ENCODE measurements around the gene P2RY2. TPM values are rescaled to one million over a fixed set of nuclear protein-coding genes. Genes with fewer than 3 reads are reported as not detected.

P2RY2 gene
- total and polyA plus RNA-seq, 9 of the 15 experiments (the other 6 are each of a cell fraction or from before 2014, with no cell fraction given) = not detected

DNA sequence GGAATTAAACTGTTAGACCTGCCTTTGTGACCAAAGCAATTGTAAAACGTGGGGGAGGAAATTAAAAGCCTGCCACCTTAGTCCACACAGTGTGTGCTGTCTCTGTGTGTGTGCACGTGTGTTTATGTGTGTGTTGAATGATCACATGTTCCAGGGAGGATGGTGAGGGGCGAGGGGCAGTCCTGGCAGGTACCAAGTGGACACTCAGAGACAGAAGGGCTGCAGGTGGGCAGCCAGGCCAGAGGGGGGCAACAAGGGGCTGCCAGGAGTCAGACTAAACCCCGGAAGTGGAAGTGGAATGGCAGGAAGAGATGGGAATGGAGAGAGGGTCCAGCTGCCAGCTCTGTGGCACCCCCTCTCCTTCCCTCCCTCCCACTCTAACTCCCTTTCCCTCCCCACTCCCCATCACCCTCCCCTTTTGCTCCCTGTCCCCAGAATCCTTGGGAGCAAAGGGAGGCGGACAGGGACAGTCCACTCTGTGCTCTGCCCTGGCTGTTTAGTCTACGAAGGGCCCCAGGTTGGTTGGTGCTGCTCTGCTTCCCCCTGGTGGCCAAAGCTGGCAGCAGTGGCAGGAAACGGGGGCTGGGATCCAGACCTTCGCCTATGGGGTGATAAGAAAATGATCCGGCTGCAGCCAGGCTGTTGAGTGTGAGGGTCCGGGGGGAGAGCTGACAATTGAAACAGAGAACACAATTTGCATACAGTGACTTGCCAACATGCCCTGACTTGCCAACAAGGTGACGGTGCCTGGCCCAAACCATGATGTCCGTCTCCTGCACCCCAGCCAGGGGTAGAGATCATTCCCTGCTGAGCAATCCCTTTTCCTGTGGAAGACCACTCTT, 24.4 kb downstream of the P2RY2 start (continued):
- no peak for TF ChIP-seq ETV6 (IDR thresholded peaks at IDR 0.05; ENCODE audit: borderline replicate concordance in 1 of 2, low read depth in 2 of 2, low read length in 1 of 2)
- no peak for TF ChIP-seq ETV6 (CRISPR knock-in tag; IDR thresholded peaks at IDR 0.05; ENCODE audit: borderline replicate concordance)
- 0 out of 2 replicates have a peak, but pooled peaks have one; percentile 12 for TF ChIP-seq CREM (IDR thresholded peaks at IDR 0.05; ENCODE audit: low read depth)
- no peak for TF ChIP-seq PHTF2 (CRISPR knock-in tag; IDR thresholded peaks at IDR 0.05)
- no peak for TF ChIP-seq ZFP1 (CRISPR knock-in tag; IDR thresholded peaks at IDR 0.05)
- no peak for TF ChIP-seq NFE2 (IDR thresholded peaks at IDR 0.05; ENCODE audit: low read depth)
- no peak for TF ChIP-seq ZNF197 (CRISPR knock-in tag; IDR thresholded peaks at IDR 0.05; ENCODE audit: low read depth)
- peak; percentile 61; the same call in 1 of the 2 replicates for TF ChIP-seq ELF2 (CRISPR knock-in tag; IDR thresholded peaks at IDR 0.05)
- no peak for TF ChIP-seq SMARCC2 (IDR thresholded peaks at IDR 0.05; ENCODE audit: low read depth)
- no peak for TF ChIP-seq FOXK1 (CRISPR knock-in tag; IDR thresholded peaks at IDR 0.05; ENCODE audit: borderline replicate concordance)
- TF ChIP-seq, protein P1, sequence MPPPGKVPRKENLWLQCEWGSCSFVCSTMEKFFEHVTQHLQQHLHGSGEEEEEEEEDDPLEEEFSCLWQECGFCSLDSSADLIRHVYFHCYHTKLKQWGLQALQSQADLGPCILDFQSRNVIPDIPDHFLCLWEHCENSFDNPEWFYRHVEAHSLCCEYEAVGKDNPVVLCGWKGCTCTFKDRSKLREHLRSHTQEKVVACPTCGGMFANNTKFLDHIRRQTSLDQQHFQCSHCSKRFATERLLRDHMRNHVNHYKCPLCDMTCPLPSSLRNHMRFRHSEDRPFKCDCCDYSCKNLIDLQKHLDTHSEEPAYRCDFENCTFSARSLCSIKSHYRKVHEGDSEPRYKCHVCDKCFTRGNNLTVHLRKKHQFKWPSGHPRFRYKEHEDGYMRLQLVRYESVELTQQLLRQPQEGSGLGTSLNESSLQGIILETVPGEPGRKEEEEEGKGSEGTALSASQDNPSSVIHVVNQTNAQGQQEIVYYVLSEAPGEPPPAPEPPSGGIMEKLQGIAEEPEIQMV (tag; conservative IDR thresholded peaks at IDR 0.05; ENCODE audit: low read depth) = no peak
- TF ChIP-seq BDP1 (IDR thresholded peaks at IDR 0.05; ENCODE audit: insufficient read depth, insufficient read length) = no peak
- TF ChIP-seq PHF20 (IDR thresholded peaks at IDR 0.05; ENCODE audit: partially characterized antibody) = peak; percentile 84
- no peak for TF ChIP-seq ZNF780A (CRISPR knock-in tag; IDR thresholded peaks at IDR 0.05)
- TF ChIP-seq, protein P2, sequence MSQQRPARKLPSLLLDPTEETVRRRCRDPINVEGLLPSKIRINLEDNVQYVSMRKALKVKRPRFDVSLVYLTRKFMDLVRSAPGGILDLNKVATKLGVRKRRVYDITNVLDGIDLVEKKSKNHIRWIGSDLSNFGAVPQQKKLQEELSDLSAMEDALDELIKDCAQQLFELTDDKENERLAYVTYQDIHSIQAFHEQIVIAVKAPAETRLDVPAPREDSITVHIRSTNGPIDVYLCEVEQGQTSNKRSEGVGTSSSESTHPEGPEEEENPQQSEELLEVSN (IDR thresholded peaks at IDR 0.05; ENCODE audit: borderline replicate concordance in 1 of 2, extremely low read depth in 1 of 2, insufficient read depth in 1 of 2, insufficient read length in 1 of 2, low read depth in 1 of 2, low read length in 1 of 2, poor library complexity in 1 of 2, severe bottlenecking in 1 of 2) = no peak

All from K562 (cell line).